Measurements from ENCODE around the gene AK9.
"Not testable (repeated sequence)": the region's sequence is repeated elsewhere in the genome, so short reads cannot be mapped to it uniquely, and the experiment has no call there.

Gene AK9

GRCh38 chr6:109690737-109691621, at the start of gene AK9, which contains the start of gene FIG4:
AK9 (minus strand) TSS chr6:109691202; CDS start chr6:109675745, 15,457 bp downstream.
FIG4 (plus strand) TSS chr6:109691296; CDS start chr6:109691436, 140 bp downstream.
- Mint-ChIP-seq H3K36me3 (peaks cover 4% of the 10 kb centered on the region), H3K27me3 (no peaks in the 10 kb centered on the region), H3K9me3 (ENCODE audit: low read depth) (no peaks in the 10 kb centered on the region), H3K4me1 (ENCODE audit: low read depth) (peaks cover 46% of the 10 kb centered on the region), H3K4me3 (peak within 1 kb of the TSS; percentile 97), H3K27ac (peak within 1 kb of the TSS; percentile 97)

GRCh38 chr6:109740787-109741186, 49.8 kb upstream of the AK9 start:
- Mint-ChIP-seq H3K4me1 (ENCODE audit: low read depth) (no peaks in the 10 kb centered on the region), H3K27ac (no peak overlapping the region), H3K4me3 (no peak overlapping the region), H3K36me3 (peaks cover 41% of the 10 kb centered on the region), H3K27me3 (no peaks in the 10 kb centered on the region), H3K9me3 (ENCODE audit: low read depth) (peaks cover 3% of the 10 kb centered on the region)

GRCh38 chr6:109739686-109740085, 48.7 kb upstream of the AK9 start:
- no peak overlapping the region for H3K27ac Mint-ChIP-seq
- H3K4me3 Mint-ChIP-seq, result no peak overlapping the region
- peaks cover 3% of the 10 kb centered on the region for H3K9me3 Mint-ChIP-seq (ENCODE audit: low read depth)
- H3K27me3 Mint-ChIP-seq, result no peaks in the 10 kb centered on the region
- H3K36me3 Mint-ChIP-seq, result peaks cover 34% of the 10 kb centered on the region
- H3K4me1 Mint-ChIP-seq (ENCODE audit: low read depth), result no peaks in the 10 kb centered on the region

GRCh38 chr6:109738667-109739066, 47.7 kb upstream of the AK9 start:
- Mint-ChIP-seq H3K9me3 (ENCODE audit: low read depth) (peaks cover 3% of the 10 kb centered on the region), H3K27ac (no peak overlapping the region), H3K36me3 (peaks cover 30% of the 10 kb centered on the region), H3K4me1 (ENCODE audit: low read depth) (no peaks in the 10 kb centered on the region), H3K4me3 (no peak overlapping the region), H3K27me3 (no peaks in the 10 kb centered on the region)

- Mint-ChIP-seq H3K27me3 (no peaks in the 10 kb centered on the region), H3K4me3 (no peak overlapping the region), H3K27ac (no peak overlapping the region), H3K9me3 (ENCODE audit: low read depth) (peaks cover 3% of the 10 kb centered on the region), H3K4me1 (ENCODE audit: low read depth) (no peaks in the 10 kb centered on the region), H3K36me3 (peaks cover 30% of the 10 kb centered on the region)
Measured at GRCh38 chr6:109738255-109738654, 47.3 kb upstream of the AK9 start.

- Mint-ChIP-seq H3K27me3 (no peaks in the 10 kb centered on the region), H3K36me3 (peaks cover 28% of the 10 kb centered on the region), H3K4me3 (no peak overlapping the region), H3K4me1 (ENCODE audit: low read depth) (no peaks in the 10 kb centered on the region), H3K27ac (no peak overlapping the region), H3K9me3 (ENCODE audit: low read depth) (peaks cover 3% of the 10 kb centered on the region)
Measured at GRCh38 chr6:109736273-109737025, 45.4 kb upstream of the AK9 start.

- H3K27ac Mint-ChIP-seq; H3K4me3 Mint-ChIP-seq; H3K27me3 Mint-ChIP-seq; H3K9me3 Mint-ChIP-seq (ENCODE audit: low read depth); H3K4me1 Mint-ChIP-seq (ENCODE audit: low read depth): not testable (repeated sequence)
- peaks cover 36% of the 10 kb centered on the region for H3K36me3 Mint-ChIP-seq
Measured at GRCh38 chr6:109725250-109725649, 34.2 kb upstream of the AK9 start.

- H3K4me3 Mint-ChIP-seq, result no peak overlapping the region
Measured at GRCh38 chr6:109722564-109723254, 31.7 kb upstream of the AK9 start.

GRCh38 chr6:109722011-109722410, 31.0 kb upstream of the AK9 start:
- Mint-ChIP-seq H3K4me3 (no peak overlapping the region), H3K27me3 (no peaks in the 10 kb centered on the region), H3K36me3 (peaks cover 35% of the 10 kb centered on the region), H3K4me1 (ENCODE audit: low read depth) (no peaks in the 10 kb centered on the region), H3K9me3 (ENCODE audit: low read depth) (no peaks in the 10 kb centered on the region), H3K27ac (no peak overlapping the region)

More at GRCh38 chr6:109722564-109723254, 31.7 kb upstream of the AK9 start:
- Mint-ChIP-seq H3K36me3 (peaks cover 32% of the 10 kb centered on the region), H3K27ac (no peak overlapping the region), H3K4me1 (ENCODE audit: low read depth) (no peaks in the 10 kb centered on the region), H3K9me3 (ENCODE audit: low read depth) (no peaks in the 10 kb centered on the region), H3K27me3 (no peaks in the 10 kb centered on the region)

GRCh38 chr6:109720311-109720710, 29.3 kb upstream of the AK9 start:
- no peaks in the 10 kb centered on the region for H3K27me3 Mint-ChIP-seq
- H3K9me3 Mint-ChIP-seq (ENCODE audit: low read depth), result no peaks in the 10 kb centered on the region
- no peak overlapping the region for H3K4me3 Mint-ChIP-seq
- H3K36me3 Mint-ChIP-seq, result peaks cover 31% of the 10 kb centered on the region
- H3K27ac Mint-ChIP-seq, result no peak overlapping the region
- no peaks in the 10 kb centered on the region for H3K4me1 Mint-ChIP-seq (ENCODE audit: low read depth)

- Mint-ChIP-seq H3K4me1 (ENCODE audit: low read depth) (no peaks in the 10 kb centered on the region), H3K27me3 (no peaks in the 10 kb centered on the region), H3K36me3 (peaks cover 22% of the 10 kb centered on the region), H3K4me3 (no peak overlapping the region), H3K9me3 (ENCODE audit: low read depth) (no peaks in the 10 kb centered on the region), H3K27ac (no peak overlapping the region)
Measured at GRCh38 chr6:109718991-109719390, 28.0 kb upstream of the AK9 start.

- Mint-ChIP-seq H3K36me3 (peaks cover 16% of the 10 kb centered on the region), H3K4me3 (no peak overlapping the region), H3K27me3 (no peaks in the 10 kb centered on the region), H3K27ac (no peak overlapping the region), H3K9me3 (ENCODE audit: low read depth) (no peaks in the 10 kb centered on the region), H3K4me1 (ENCODE audit: low read depth) (no peaks in the 10 kb centered on the region)
Measured at GRCh38 chr6:109717971-109718370, 27.0 kb upstream of the AK9 start.

GRCh38 chr6:109715616-109716015, 24.6 kb upstream of the AK9 start:
- no peaks in the 10 kb centered on the region for H3K4me1 Mint-ChIP-seq (ENCODE audit: low read depth)
- no peaks in the 10 kb centered on the region for H3K9me3 Mint-ChIP-seq (ENCODE audit: low read depth)
- no peak overlapping the region for H3K27ac Mint-ChIP-seq
- peaks cover 5% of the 10 kb centered on the region for H3K36me3 Mint-ChIP-seq
- no peaks in the 10 kb centered on the region for H3K27me3 Mint-ChIP-seq
- no peak overlapping the region for H3K4me3 Mint-ChIP-seq

GRCh38 chr6:109714611-109715010, 23.6 kb upstream of the AK9 start:
- Mint-ChIP-seq H3K27me3 (no peaks in the 10 kb centered on the region), H3K4me1 (ENCODE audit: low read depth) (peaks cover 3% of the 10 kb centered on the region), H3K27ac (no peak overlapping the region), H3K36me3 (peaks cover 6% of the 10 kb centered on the region), H3K4me3 (no peak overlapping the region), H3K9me3 (ENCODE audit: low read depth) (no peaks in the 10 kb centered on the region)

- Mint-ChIP-seq H3K4me3 (no peak overlapping the region), H3K27me3 (no peaks in the 10 kb centered on the region), H3K9me3 (ENCODE audit: low read depth) (no peaks in the 10 kb centered on the region), H3K4me1 (ENCODE audit: low read depth) (peaks cover 3% of the 10 kb centered on the region), H3K27ac (peak overlapping the region; percentile 55), H3K36me3 (peaks cover 6% of the 10 kb centered on the region)
Measured at GRCh38 chr6:109714166-109714565, 23.2 kb upstream of the AK9 start.
